NB4 (cell line): ENCODE measurements around the gene MTHFD1.

Experiments used
- CTCF ChIP-seq: IDR thresholded peaks from one replicate; pipeline ENCODE4 v1.5.1; 2012; ENCODE audit warnings: low read depth, low read length
- MAX ChIP-seq: IDR thresholded peaks from 2 replicates; pipeline ENCODE4 v1.6.1; 2011; ENCODE audit warnings: low read depth, low read length
- POLR2A ChIP-seq: IDR thresholded peaks from 2 replicates; pipeline ENCODE4 v1.6.1; 2011; ENCODE audit warnings: mild to moderate bottlenecking; ENCODE audit not compliant: insufficient read length; ENCODE audit errors: extremely low read depth

- TF ChIP-seq POLR2A, result no peak
- TF ChIP-seq CTCF, result no peak
- no peak for TF ChIP-seq MAX
Observed at GRCh38 chr14:64364907-64365306, 23.2 kb upstream of the MTHFD1 start.
